Activated CD8-positive, alpha-beta T cell treated with anti-CD3 and anti-CD28 coated beads for 36 hours (primary cell): ENCODE measurements around the gene FXYD5. TPM values are rescaled to one million over a fixed set of nuclear protein-coding genes. Genes with fewer than 3 reads are reported as not detected.

Experiments
- ATAC-seq: fragments of 200-7000 bp; cut with Tn5 transposase; one replicate; pipeline ENCODE4 v1.10.0; 2021; ENCODE audit warnings: mild to moderate bottlenecking, moderate library complexity
- CTCF ChIA-PET: fragments of 350-600 bp; sonication (Branson Sonifier 250); formaldehyde crosslinking; loops from one replicate; lab custom pipeline; 2021; ENCODE audit warnings: antibody characterized with exemption; lab: Charles Lee
- POLR2A ChIA-PET: fragments of 350-600 bp; sonication (Branson Sonifier 250); formaldehyde crosslinking; loops from one replicate; lab custom pipeline; 2021; ENCODE audit warnings: antibody characterized with exemption; lab: Charles Lee
- DNase-seq: peaks from one replicate; pipeline ENCODE4 v3.0.0-alpha.2; 2020
- H3K27ac Mint-ChIP-seq: one replicate; pipeline ENCODE4 v1.8.0; 2021; ENCODE audit warnings: mild to moderate bottlenecking, mixed read lengths
- H3K27me3 Mint-ChIP-seq: one replicate; pipeline ENCODE4 v1.8.0; 2021; ENCODE audit warnings: mixed read lengths
- H3K36me3 Mint-ChIP-seq: one replicate; pipeline ENCODE4 v1.8.0; 2021; ENCODE audit warnings: low read depth, mixed read lengths
- H3K4me1 Mint-ChIP-seq: one replicate; pipeline ENCODE4 v1.8.0; 2021; ENCODE audit warnings: low read depth, mixed read lengths
- H3K4me3 Mint-ChIP-seq: one replicate; pipeline ENCODE4 v1.8.0; 2021; ENCODE audit warnings: mild to moderate bottlenecking, moderate library complexity, mixed read lengths
- H3K9me3 Mint-ChIP-seq: one replicate; pipeline ENCODE4 v1.8.0; 2021; ENCODE audit warnings: mixed read lengths
- CTCF ChIP-seq: fragments of 200-600 bp; IDR thresholded peaks from one replicate; pipeline ENCODE4 v1.8.0; 2022; ENCODE audit warnings: antibody characterized with exemption, mild to moderate bottlenecking
- intact Hi-C: fragments of 100-400 bp; cut with micrococcal nuclease; formaldehyde crosslinking; loops from one replicate; pipeline ENCODE4 v1.10.0; 2022
- total RNA-seq, 2 experiments: library from RNA; stranded (reverse); gene quantifications; one replicate each; pipeline ENCODE4 v1.2.3, GENCODE V29; 2021

FXYD5 gene
- total RNA-seq, 2 experiments from 2014 or later = 225 to 241 TPM

- TF ChIP-seq CTCF = no peak
Measured at GRCh38 chr19:35119578-35120155, 34.9 kb upstream of the FXYD5 start.

GRCh38 chr19:35120492-35120891 is 34.0 kb upstream of the FXYD5 start:
- ChIA-PET POLR2A (no interaction called here), CTCF (interaction anchor here (2.1 kb wide), 1 partner anchor 16 kb away, joined by 8 read pairs; no protein-coding TSS in a partner anchor)
- DNase-seq (no peak), ATAC-seq (no peak)
- H3K36me3 Mint-ChIP-seq = no peaks in the 10 kb centered on the region
- intact Hi-C loops = no loop called here
- H3K27me3 Mint-ChIP-seq = no peaks in the 10 kb centered on the region
- TF ChIP-seq CTCF = no peak
- no peak overlapping the region for H3K4me3 Mint-ChIP-seq
- H3K9me3 Mint-ChIP-seq = no peaks in the 10 kb centered on the region
- no peak overlapping the region for H3K27ac Mint-ChIP-seq
- peaks cover 10% of the 10 kb centered on the region for H3K4me1 Mint-ChIP-seq

More at GRCh38 chr19:35119578-35120155, 34.9 kb upstream of the FXYD5 start:
- DNase-seq (no peak), ATAC-seq (no peak)
- Mint-ChIP-seq H3K27ac (no peak overlapping the region), H3K4me3 (no peak overlapping the region), H3K4me1 (peaks cover 11% of the 10 kb centered on the region), H3K9me3 (no peaks in the 10 kb centered on the region), H3K36me3 (no peaks in the 10 kb centered on the region), H3K27me3 (no peaks in the 10 kb centered on the region)
- CTCF ChIA-PET = interaction anchor here (1.1 to 2.1 kb wide), 3 partner anchors 16 to 76 kb away, joined by 3 to 8 read pairs (median 4); no protein-coding TSS in a partner anchor
- intact Hi-C loops = no loop called here
- POLR2A ChIA-PET = interaction anchor here (0.7 kb wide), 1 partner anchor 132 kb away, joined by 3 read pairs; no protein-coding TSS in a partner anchor

GRCh38 chr19:35120898-35121297 is 33.6 kb upstream of the FXYD5 start:
- Mint-ChIP-seq H3K27me3 (no peaks in the 10 kb centered on the region), H3K9me3 (no peaks in the 10 kb centered on the region), H3K27ac (no peak overlapping the region), H3K4me1 (peaks cover 10% of the 10 kb centered on the region), H3K36me3 (no peaks in the 10 kb centered on the region), H3K4me3 (no peak overlapping the region)
- ChIA-PET POLR2A (no interaction called here), CTCF (no interaction called here)
- DNase-seq (no peak), ATAC-seq (no peak)
- intact Hi-C loops = no loop called here
- no peak for TF ChIP-seq CTCF

- Mint-ChIP-seq H3K4me1 (peaks cover 10% of the 10 kb centered on the region), H3K9me3 (no peaks in the 10 kb centered on the region), H3K36me3 (no peaks in the 10 kb centered on the region), H3K27ac (no peak overlapping the region), H3K4me3 (no peak overlapping the region), H3K27me3 (no peaks in the 10 kb centered on the region)
- intact Hi-C loops = no loop called here
- TF ChIP-seq CTCF = no peak
- DNase-seq (no peak), ATAC-seq (no peak)
- POLR2A ChIA-PET = no interaction called here
- CTCF ChIA-PET = interaction anchor here (2.3 kb wide), 1 partner anchor 56 kb away, joined by 12 read pairs; no protein-coding TSS in a partner anchor
Measured at GRCh38 chr19:35122687-35123551, 31.6 kb upstream of the FXYD5 start.

- no peak for TF ChIP-seq CTCF
- Mint-ChIP-seq H3K36me3 (no peaks in the 10 kb centered on the region), H3K4me1 (peaks cover 10% of the 10 kb centered on the region), H3K27ac (no peak overlapping the region), H3K9me3 (no peaks in the 10 kb centered on the region), H3K27me3 (no peaks in the 10 kb centered on the region), H3K4me3 (peak overlapping the region; percentile 73)
- ChIA-PET POLR2A (no interaction called here), CTCF (interaction anchor here (0.6 to 2.3 kb wide), 4 partner anchors 9 to 57 kb away, joined by 3 to 12 read pairs (median 8); no protein-coding TSS in a partner anchor)
- ATAC-seq = no peak
- no peak for DNase-seq
- intact Hi-C loops = no loop called here
Measured at GRCh38 chr19:35123573-35123972, 31.0 kb upstream of the FXYD5 start.
